BE2C (cell line): ENCODE results near the gene KIF16B.

Experiments used
- DNase-seq: peaks from one replicate; pipeline ENCODE4 v3.0.0-alpha.2; 2020
- H3K27me3 ChIP-seq: fragments of 250-450 bp; sonication (Bioruptor Pico); 2 replicates; pipeline ENCODE4 v1.5.1; 2020; ENCODE audit warnings: mild to moderate bottlenecking
- H3K36me3 ChIP-seq: fragments of 250-450 bp; sonication (Bioruptor Pico); 2 replicates; pipeline ENCODE4 v1.5.1; 2020; ENCODE audit warnings: mild to moderate bottlenecking
- H3K4me1 ChIP-seq: fragments of 250-450 bp; sonication (Bioruptor Pico); 2 replicates; pipeline ENCODE4 v1.5.1; 2020
- H3K4me3 ChIP-seq: 2 replicates; pipeline ENCODE4 v1.5.1; 2011; ENCODE audit warnings: low read depth, low read length
- H3K9me3 ChIP-seq: fragments of 250-450 bp; sonication (Bioruptor Pico); 2 replicates; pipeline ENCODE4 v1.5.1; 2020
- CTCF ChIP-seq: IDR thresholded peaks from 2 replicates; pipeline ENCODE4 v1.5.1; 2012; ENCODE audit warnings: mild to moderate bottlenecking, low read depth, low read length

The KIF16B gene

GRCh38 chr20:16283307-16283706, 289.9 kb downstream of the KIF16B start:
- no peak for DNase-seq
- TF ChIP-seq CTCF: no peak
- H3K4me1 ChIP-seq: no peaks in the 10 kb centered on the region
- H3K9me3 ChIP-seq: no peaks in the 10 kb centered on the region; the same call in 1 of the 2 replicates
- no peaks in the 10 kb centered on the region; the same call in 1 of the 2 replicates for H3K27me3 ChIP-seq
- no peak overlapping the region for H3K4me3 ChIP-seq
- H3K36me3 ChIP-seq: no peaks in the 10 kb centered on the region

GRCh38 chr20:16280219-16280618, 293.0 kb downstream of the KIF16B start:
- no peaks in the 10 kb centered on the region for H3K36me3 ChIP-seq
- TF ChIP-seq CTCF: no peak

GRCh38 chr20:16279320-16279719, 293.9 kb downstream of the KIF16B start:
- DNase-seq: no peak
- Histone ChIP-seq H3K36me3 (no peaks in the 10 kb centered on the region), H3K4me1 (no peaks in the 10 kb centered on the region), H3K27me3 (no peaks in the 10 kb centered on the region), H3K4me3 (no peak overlapping the region), H3K9me3 (no peaks in the 10 kb centered on the region; the same call in 1 of the 2 replicates)
- peak; percentile 23; the same call in 1 of the 2 replicates for TF ChIP-seq CTCF

More at GRCh38 chr20:16280219-16280618, 293.0 kb downstream of the KIF16B start:
- H3K4me3 ChIP-seq: no peak overlapping the region
- H3K9me3 ChIP-seq: no peaks in the 10 kb centered on the region; the same call in 1 of the 2 replicates
- no peak for DNase-seq
- H3K4me1 ChIP-seq: no peaks in the 10 kb centered on the region
- no peaks in the 10 kb centered on the region for H3K27me3 ChIP-seq

GRCh38 chr20:16273812-16274555, 299.3 kb downstream of the KIF16B start:
- H3K4me3 ChIP-seq: no peak overlapping the region
- DNase-seq: no peak
- no peaks in the 10 kb centered on the region for H3K9me3 ChIP-seq
- no peaks in the 10 kb centered on the region for H3K36me3 ChIP-seq
- no peak for TF ChIP-seq CTCF
- no peaks in the 10 kb centered on the region for H3K27me3 ChIP-seq
- H3K4me1 ChIP-seq: no peaks in the 10 kb centered on the region

GRCh38 chr20:16272780-16273360, 300.4 kb downstream of the KIF16B start:
- no peaks in the 10 kb centered on the region for H3K27me3 ChIP-seq
- H3K36me3 ChIP-seq: no peaks in the 10 kb centered on the region
- no peaks in the 10 kb centered on the region for H3K4me1 ChIP-seq
- no peak for DNase-seq
- H3K9me3 ChIP-seq: no peaks in the 10 kb centered on the region
- no peak for TF ChIP-seq CTCF
- H3K4me3 ChIP-seq: no peak overlapping the region

- TF ChIP-seq CTCF: no peak
- Histone ChIP-seq H3K27me3 (no peaks in the 10 kb centered on the region), H3K36me3 (no peaks in the 10 kb centered on the region), H3K4me3 (no peak overlapping the region), H3K9me3 (no peaks in the 10 kb centered on the region), H3K4me1 (no peaks in the 10 kb centered on the region)
- no peak for DNase-seq
These were observed 301.8 kb downstream of the KIF16B start for GRCh38 chr20:16271450-16271849.
